Smooth muscle cell of trachea (primary cell): ENCODE results near the gene NF1. TPM values are rescaled to one million over a fixed set of nuclear protein-coding genes. Genes with fewer than 3 reads are reported as not detected.

Experiments used
- total RNA-seq: library from RNA; depleted of rRNA; stranded (reverse); fragments of >200 nt; gene quantifications from 2 replicates; pipeline ENCODE4 v1.2.1, GENCODE V29; 2014

The NF1 gene, protein sequence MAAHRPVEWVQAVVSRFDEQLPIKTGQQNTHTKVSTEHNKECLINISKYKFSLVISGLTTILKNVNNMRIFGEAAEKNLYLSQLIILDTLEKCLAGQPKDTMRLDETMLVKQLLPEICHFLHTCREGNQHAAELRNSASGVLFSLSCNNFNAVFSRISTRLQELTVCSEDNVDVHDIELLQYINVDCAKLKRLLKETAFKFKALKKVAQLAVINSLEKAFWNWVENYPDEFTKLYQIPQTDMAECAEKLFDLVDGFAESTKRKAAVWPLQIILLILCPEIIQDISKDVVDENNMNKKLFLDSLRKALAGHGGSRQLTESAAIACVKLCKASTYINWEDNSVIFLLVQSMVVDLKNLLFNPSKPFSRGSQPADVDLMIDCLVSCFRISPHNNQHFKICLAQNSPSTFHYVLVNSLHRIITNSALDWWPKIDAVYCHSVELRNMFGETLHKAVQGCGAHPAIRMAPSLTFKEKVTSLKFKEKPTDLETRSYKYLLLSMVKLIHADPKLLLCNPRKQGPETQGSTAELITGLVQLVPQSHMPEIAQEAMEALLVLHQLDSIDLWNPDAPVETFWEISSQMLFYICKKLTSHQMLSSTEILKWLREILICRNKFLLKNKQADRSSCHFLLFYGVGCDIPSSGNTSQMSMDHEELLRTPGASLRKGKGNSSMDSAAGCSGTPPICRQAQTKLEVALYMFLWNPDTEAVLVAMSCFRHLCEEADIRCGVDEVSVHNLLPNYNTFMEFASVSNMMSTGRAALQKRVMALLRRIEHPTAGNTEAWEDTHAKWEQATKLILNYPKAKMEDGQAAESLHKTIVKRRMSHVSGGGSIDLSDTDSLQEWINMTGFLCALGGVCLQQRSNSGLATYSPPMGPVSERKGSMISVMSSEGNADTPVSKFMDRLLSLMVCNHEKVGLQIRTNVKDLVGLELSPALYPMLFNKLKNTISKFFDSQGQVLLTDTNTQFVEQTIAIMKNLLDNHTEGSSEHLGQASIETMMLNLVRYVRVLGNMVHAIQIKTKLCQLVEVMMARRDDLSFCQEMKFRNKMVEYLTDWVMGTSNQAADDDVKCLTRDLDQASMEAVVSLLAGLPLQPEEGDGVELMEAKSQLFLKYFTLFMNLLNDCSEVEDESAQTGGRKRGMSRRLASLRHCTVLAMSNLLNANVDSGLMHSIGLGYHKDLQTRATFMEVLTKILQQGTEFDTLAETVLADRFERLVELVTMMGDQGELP (N-terminal part only)
- 65.3 and 88.4 TPM in 2 replicates for total RNA-seq

GRCh38 chr17:31094600-31095235 is at the start of gene NF1:
NF1 (plus strand) TSS chr17:31094977; CDS start chr17:31095310, 333 bp downstream.

DNA sequence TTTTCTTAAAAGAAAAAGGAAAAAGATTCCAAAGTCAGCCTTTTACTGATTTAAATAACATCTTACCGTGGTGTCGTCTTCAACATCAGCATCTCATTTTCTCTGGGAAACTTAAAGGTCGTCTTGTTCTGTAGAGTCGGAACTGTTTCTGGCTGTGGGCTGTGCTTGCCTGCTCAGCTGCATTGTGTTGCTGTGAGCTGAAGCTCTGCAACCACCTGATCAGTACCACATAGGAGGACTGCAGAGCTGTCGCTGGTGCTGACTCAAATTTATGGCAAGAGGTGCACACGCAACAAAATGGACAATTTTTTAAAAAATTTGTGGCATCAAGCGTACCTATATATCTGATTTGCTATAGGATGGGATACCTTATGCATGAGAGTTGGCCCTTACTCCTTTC is 202.3 kb downstream of the NF1 start, which contains the start of gene OMG:
OMG (minus strand) TSS at position 150 of the 400 bp plus-strand sequence. CDS start 908 bp downstream, outside the sequence.

DNA sequence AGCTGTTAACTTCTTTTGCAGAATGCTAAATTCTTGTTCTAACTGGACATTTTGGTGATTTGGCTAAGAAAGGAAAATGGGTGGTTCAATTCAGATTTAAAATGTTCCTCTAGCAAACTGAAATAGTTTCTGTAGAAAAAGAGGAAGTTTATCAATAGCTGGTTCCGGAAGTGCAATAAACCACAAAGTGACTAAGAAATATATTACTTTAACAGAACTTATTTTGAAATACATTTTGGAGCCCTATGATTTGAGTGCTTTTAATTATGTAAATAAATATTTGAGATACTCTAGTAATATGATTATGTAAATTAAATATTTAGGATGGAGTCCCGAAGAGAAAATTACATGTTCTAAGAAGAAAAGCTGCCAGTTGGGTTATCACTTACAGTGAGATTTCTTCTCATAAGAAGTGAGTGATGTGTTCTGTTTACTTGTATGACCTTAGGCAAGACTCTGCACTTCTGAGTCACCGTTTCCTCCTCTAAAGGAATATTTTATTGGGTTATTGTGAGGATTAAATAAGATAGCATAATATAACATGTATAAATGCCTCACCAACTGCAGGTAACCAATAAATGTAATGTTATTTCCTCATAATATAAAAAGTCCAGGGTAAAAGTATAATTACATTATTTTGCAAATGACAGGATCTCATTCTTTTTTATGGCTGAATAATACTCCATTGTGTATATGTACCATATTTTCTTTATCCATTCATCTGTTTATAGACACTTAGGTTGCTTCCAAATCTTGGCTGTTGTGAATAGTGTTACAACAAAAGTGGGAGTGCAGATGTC is 219.4 kb downstream of the NF1 start, which contains the start of gene EVI2B:
EVI2B (minus strand) TSS at position 73 of the 800 bp plus-strand sequence. CDS start 8,445 bp downstream, outside the sequence.

GRCh38 chr17:31321481-31321880 is 226.7 kb downstream of the NF1 start, which contains the start of gene EVI2A:
EVI2A (minus strand) TSS chr17:31321622; CDS start chr17:31319013, 2,609 bp downstream.

DNA sequence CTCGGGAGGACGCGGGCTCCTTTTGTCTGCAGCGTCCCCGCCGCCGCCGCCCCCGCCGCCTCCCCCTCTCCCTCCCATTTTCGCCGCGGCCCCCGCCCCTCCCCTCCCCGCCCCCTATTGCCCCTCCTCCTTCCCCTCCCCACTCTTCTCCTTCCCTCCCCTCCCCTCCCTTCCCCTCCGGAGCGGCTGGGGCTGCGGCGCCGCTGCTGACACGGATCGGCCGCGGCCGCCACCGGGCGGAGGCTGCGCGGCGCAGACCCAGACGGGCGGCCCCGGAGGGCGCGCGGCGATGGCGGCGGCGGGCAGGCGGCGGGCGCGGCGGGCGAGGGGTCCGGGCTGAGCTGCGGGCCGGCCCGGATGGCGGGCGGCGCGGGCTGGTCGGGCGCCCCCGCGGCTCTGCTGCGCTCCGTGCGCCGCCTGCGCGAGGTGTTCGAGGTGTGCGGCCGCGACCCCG is 296.7 kb downstream of the NF1 start, which contains the start of gene RAB11FIP4:
RAB11FIP4 (plus strand) TSS at position 180 of the 454 bp plus-strand sequence; CDS start at position 358, 178 bp downstream.

Other genes with a start within 250 kb of the NF1 start
- gene TEFM, start 188.7 kb upstream of the NF1 start, total RNA-seq: 7.8 and 14.7 TPM in 2 replicates
- gene ADAP2, start 173.0 kb upstream of the NF1 start, total RNA-seq: 4.1 and 4.5 TPM in 2 replicates
- 11.9 and 26.1 TPM in 2 replicates for gene RNF135, start 123.9 kb upstream of the NF1 start, total RNA-seq
- gene OMG, start 202.3 kb downstream of the NF1 start, total RNA-seq: 5.7 and 17.4 TPM in 2 replicates
- gene EVI2B, start 219.1 kb downstream of the NF1 start, total RNA-seq: 0.29 TPM in 1 of 2 replicates, not detected in the other
- gene EVI2A, start 226.6 kb downstream of the NF1 start, total RNA-seq: 9.6 and 15.3 TPM in 2 replicates